GM12878 (cell line): ENCODE data around the gene CTXND1. TPM values are rescaled to one million over a fixed set of nuclear protein-coding genes. Genes with fewer than 3 reads are reported as not detected.

Experiments used
- ATAC-seq: fragments of 200-7000 bp; cut with Tn5 transposase; 3 replicates; pipeline ENCODE4 v1.9.1; 2020; ENCODE audit warnings: mild to moderate bottlenecking, moderate library complexity
- BruUV-seq: library from RNA; stranded (reverse); fragments of 400-500 nt; replicated peaks from 2 replicates; lab custom pipeline; 2021; lab: Mats Ljungman, UMichigan
- CTCF ChIA-PET: fragments of 300-600 bp; sonication (Branson Sonifier 250); formaldehyde crosslinking; extraction: SDS; loops from one replicate; lab custom pipeline; 2021; ENCODE audit warnings: inconsistent platforms; lab: Yijun Ruan, JAX
- POLR2A ChIA-PET: fragments of 350-600 bp; formaldehyde crosslinking; extraction: SDS; loops from one replicate; lab custom pipeline; 2021; ENCODE audit warnings: inconsistent platforms; lab: Charles Lee
- RAD21 ChIA-PET: fragments of 300-600 bp; sonication (Branson Sonifier 250); formaldehyde crosslinking; loops from one replicate; lab custom pipeline; 2023; ENCODE audit warnings: antibody characterized with exemption; ENCODE audit not compliant: unreplicated experiment; lab: Charles Lee
- SMC1A ChIA-PET: fragments of 300-600 bp; sonication (Branson Sonifier 250); formaldehyde crosslinking; loops from one replicate; lab custom pipeline; 2023; ENCODE audit not compliant: unreplicated experiment, uncharacterized antibody; lab: Charles Lee
- DNase-seq: peaks from one replicate; pipeline ENCODE4 v3.0.0-alpha.2; 2011; ENCODE audit warnings: low read depth, low spot score
- FAIRE-seq: peaks from 3 replicates; lab custom pipeline; 2011; peaks lifted over from hg19 to GRCh38; lab: Jason Lieb, UNC
- H2AFZ ChIP-seq: 2 replicates; pipeline ENCODE4 v1.6.0; 2011; ENCODE audit warnings: low read depth, low read length, control low read depth; ENCODE audit not compliant: control insufficient read depth
- H3K27ac ChIP-seq: 2 replicates; pipeline ENCODE4 v1.5.1; 2011; ENCODE audit warnings: control low read depth; ENCODE audit not compliant: control insufficient read depth, insufficient read depth
- H3K27me3 ChIP-seq, 2 experiments: replicated peaks in 1 of 2; 2 replicates each; pipeline versions ENCODE4 v1.6.0 to v1.6.1; 2011; ENCODE audit warnings: low read length in 1 of 2; ENCODE audit not compliant: control insufficient read depth in 2 of 2, insufficient read depth in 2 of 2
- H3K36me3 ChIP-seq, 2 experiments: 2 replicates each; pipeline ENCODE4 v1.5.1; 2011; ENCODE audit warnings: low read length in 1 of 2; ENCODE audit not compliant: control insufficient read depth in 2 of 2, insufficient read depth in 2 of 2
- H3K4me1 ChIP-seq: 2 replicates; pipeline ENCODE4 v1.6.1; 2011; ENCODE audit warnings: mild to moderate bottlenecking, low read length, moderate library complexity, mixed read lengths; ENCODE audit not compliant: control insufficient read depth, insufficient read depth
- H3K4me2 ChIP-seq: 2 replicates; pipeline ENCODE4 v1.6.0; 2011; ENCODE audit warnings: control low read depth; ENCODE audit not compliant: control insufficient read depth, insufficient read depth
- H3K4me3 ChIP-seq: fragments of 200-600 bp; sonication (generic); 2 replicates; pipeline ENCODE4 v1.5.1; 2016
- H3K79me2 ChIP-seq: 2 replicates; pipeline ENCODE4 v1.6.0; 2011; ENCODE audit warnings: low read length; ENCODE audit not compliant: control insufficient read depth, insufficient read depth
- H3K9ac ChIP-seq: 2 replicates; pipeline ENCODE4 v1.8.0; 2011; ENCODE audit warnings: low read length, control low read depth, mixed read lengths; ENCODE audit not compliant: control insufficient read depth, insufficient read depth
- H3K9me3 ChIP-seq: replicated peaks from 3 replicates; pipeline ENCODE4 v1.5.1; 2011; ENCODE audit warnings: mild to moderate bottlenecking, low read length; ENCODE audit not compliant: control insufficient read depth, insufficient read depth
- H4K20me1 ChIP-seq: 2 replicates; pipeline ENCODE4 v1.6.0; 2011; ENCODE audit not compliant: control insufficient read depth, insufficient read depth
- BHLHE40 ChIP-seq, 2 experiments: fragments of 450-650 bp in 1 of 2; IDR thresholded peaks; 2 replicates each; pipeline ENCODE4 v1.6.1; 2011 to 2017; ENCODE audit warnings: low read depth in 2 of 2, borderline replicate concordance in 1 of 2, improper control_type of control experiment in 1 of 2, low read length in 1 of 2, mild to moderate bottlenecking in 1 of 2
- FOXK2 ChIP-seq: fragments of 450-650 bp; IDR thresholded peaks from 2 replicates; pipeline ENCODE4 v1.6.1; 2017; ENCODE audit warnings: mild to moderate bottlenecking, moderate library complexity
- HSF1 ChIP-seq: fragments of 150-350 bp; IDR thresholded peaks from 2 replicates; pipeline ENCODE4 v1.6.1; 2014; ENCODE audit warnings: mild to moderate bottlenecking, low read depth, low read length
- NFXL1 ChIP-seq: fragments of 450-650 bp; IDR thresholded peaks from 2 replicates; pipeline ENCODE4 v1.6.1; 2017; ENCODE audit warnings: antibody characterized with exemption, mild to moderate bottlenecking, borderline replicate concordance
- SKIL ChIP-seq: fragments of 450-650 bp; IDR thresholded peaks from 2 replicates; pipeline ENCODE4 v1.6.1; 2017; ENCODE audit warnings: mild to moderate bottlenecking, low read depth, inconsistent platforms; ENCODE audit not compliant: poor library complexity, severe bottlenecking
- SMAD1 ChIP-seq: fragments of 450-650 bp; IDR thresholded peaks from 2 replicates; pipeline ENCODE4 v1.6.1; 2018; ENCODE audit warnings: mild to moderate bottlenecking, low read depth; ENCODE audit not compliant: partially characterized antibody
- SP1 ChIP-seq: IDR thresholded peaks from one replicate; pipeline ENCODE4 v1.6.1; 2011; ENCODE audit warnings: low read depth, low read length
- WRNIP1 ChIP-seq: IDR thresholded peaks from 2 replicates; pipeline ENCODE4 v1.6.1; 2011; ENCODE audit warnings: low read depth, low read length, improper control_type of control experiment, borderline replicate concordance
- ZBTB4 ChIP-seq: fragments of 450-650 bp; formaldehyde crosslinking; IDR thresholded peaks from 2 replicates; pipeline ENCODE4 v1.4.0; 2022; ENCODE audit warnings: mild to moderate bottlenecking, moderate library complexity
- ZNF592 ChIP-seq: fragments of 450-650 bp; IDR thresholded peaks from 2 replicates; pipeline ENCODE4 v1.6.1; 2017; ENCODE audit warnings: mild to moderate bottlenecking, moderate library complexity
- WGBS: methylation state at CpG from one replicate; pipeline ENCODE4 v1.1.6; 2016; ENCODE audit warnings: low lambda C conversion rate; ENCODE audit not compliant: insufficient replicate concordance, insufficient coverage; ENCODE audit errors: missing lambda C conversion rate; 5-methylcytosine and 5-hydroxymethylcytosine counted together
- in situ Hi-C: fragments of 300-500 bp; cut with MboI; formaldehyde crosslinking; loops from 9 replicates; pipeline ENCODE4 v1.14.3; 2018; ENCODE audit warnings: mixed read lengths
- intact Hi-C: fragments of 100-400 bp; cut with micrococcal nuclease; formaldehyde crosslinking; loops from one replicate; pipeline ENCODE4 v1.14.2; 2022; ENCODE audit not compliant: unreplicated experiment
- polyA plus RNA-seq, 11 experiments: library from polyadenylated mRNA; depleted of rRNA in 4 of 11; unstranded in 6 of 11; stranded (reverse) in 5 of 11; fragments of >200 nt; fragmentation: Nextera tagmentation in 4 of 11; fragmentation: Illumina TruSeq in 1 of 11; extraction: Ambion mirVana in 4 of 11; extraction: Trizol in 1 of 11; gene quantifications; 1 replicate in 1 of 11; 2 replicates in 10 of 11; pipeline versions ENCODE4 v1.2.1 to v1.2.3, GENCODE V29; 2011 to 2016; ENCODE audit warnings: inconsistent platforms in 2 of 11, missing spikeins in 2 of 11, low read depth in 1 of 11
- total RNA-seq, 4 experiments: library from RNA; depleted of rRNA in 3 of 4; stranded (reverse); fragments of >200 nt in 3 of 4; fragmentation: Illumina TruSeq in 1 of 4; extraction: Trizol in 1 of 4; gene quantifications; 2 replicates each; pipeline versions ENCODE4 v1.2.1 to v1.2.3, GENCODE V29; 2013 to 2021

CTXND1 gene
- total and polyA plus RNA-seq, 10 of the 15 experiments (the other 5 are each of a cell fraction or from before 2014, with no cell fraction given) = under 0.01 to 0.03 (median 0.02) TPM; not detected in 7

- intact Hi-C loops = no loop called here
- TF ChIP-seq HSF1 (no peak), SMAD1 (no peak), ZBTB4 (no peak), ZNF592 (no peak), SP1 (no peak), BHLHE40 (IDR thresholded peaks at IDR 0.05; ENCODE audit: borderline replicate concordance in 1 of 2, low read depth in 2 of 2, low read length in 1 of 2) (no peak), FOXK2 (no peak), NFXL1 (no peak), WRNIP1 (no peak), SKIL (no peak)
- TF ChIP-seq, all 136 proteins: peak for 0
- Histone ChIP-seq H2AFZ (no peak overlapping the region), H3K36me3 (no peaks in the 10 kb centered on the region), H3K4me2 (no peak overlapping the region), H3K4me3 (no peak overlapping the region), H3K79me2 (no peaks in the 10 kb centered on the region), H3K27me3 (no peaks in the 10 kb centered on the region; a peak in 1 of 4 replicates), H3K9ac (no peak overlapping the region), H3K27ac (no peak overlapping the region), H4K20me1 (no peaks in the 10 kb centered on the region), H3K9me3 (no peaks in the 10 kb centered on the region), H3K4me1 (no peaks in the 10 kb centered on the region)
- no peak for ATAC-seq
- 0% methylated on average over 6 of the region's 6 CpGs for WGBS
- ChIA-PET POLR2A (no interaction called here), SMC1A (no interaction called here), RAD21 (no interaction called here), CTCF (no interaction called here)
- no TSS peak for BruUV-seq
- in situ Hi-C loops = no loop called here
- no peak for FAIRE-seq
- DNase-seq = no peak
These were observed 25.1 kb upstream of the CTXND1 start for GRCh38 chr15:80277147-80277546.
